Progenitor cell of endocrine pancreas (in vitro differentiated cells): ENCODE results near the gene WARS2. TPM values are rescaled to one million over a fixed set of nuclear protein-coding genes. Genes with fewer than 3 reads are reported as not detected.

Experiments used
- DNase-seq: peaks from one replicate; pipeline ENCODE4 v3.0.0; 2021; ENCODE audit warnings: low spot score; ENCODE audit not compliant: unreplicated experiment
- H3K27ac Mint-ChIP-seq: 2 replicates; pipeline ENCODE4 v1.8.0; 2021; ENCODE audit warnings: mild to moderate bottlenecking, moderate library complexity, mixed read lengths
- H3K27me3 Mint-ChIP-seq: 2 replicates; pipeline ENCODE4 v1.8.0; 2021; ENCODE audit warnings: mixed read lengths
- H3K36me3 Mint-ChIP-seq: 2 replicates; pipeline ENCODE4 v1.8.0; 2022; ENCODE audit warnings: mixed read lengths; ENCODE audit not compliant: insufficient read depth
- H3K4me1 Mint-ChIP-seq: 2 replicates; pipeline ENCODE4 v1.8.0; 2021; ENCODE audit warnings: low read depth, mixed read lengths
- H3K4me3 Mint-ChIP-seq: 2 replicates; pipeline ENCODE4 v1.8.0; 2021; ENCODE audit warnings: low read depth, mild to moderate bottlenecking, moderate library complexity, mixed read lengths
- H3K9me3 Mint-ChIP-seq: 2 replicates; pipeline ENCODE4 v1.8.0; 2021; ENCODE audit warnings: low read depth, mixed read lengths
- total RNA-seq: library from RNA; stranded (reverse); gene quantifications from 2 replicates; pipeline ENCODE4 v1.2.1, GENCODE V29; 2021
- TF ChIP-seq, protein P1 (sequence below): fragments of 200-600 bp; sonication (generic); IDR thresholded peaks from one replicate; pipeline ENCODE4 v1.5.0; 2021; ENCODE audit warnings: antibody characterized with exemption, mild to moderate bottlenecking; ENCODE audit not compliant: unreplicated experiment

WARS2 gene
- total RNA-seq, 1 donor from 2014 or later = 14.8 TPM

DNA sequence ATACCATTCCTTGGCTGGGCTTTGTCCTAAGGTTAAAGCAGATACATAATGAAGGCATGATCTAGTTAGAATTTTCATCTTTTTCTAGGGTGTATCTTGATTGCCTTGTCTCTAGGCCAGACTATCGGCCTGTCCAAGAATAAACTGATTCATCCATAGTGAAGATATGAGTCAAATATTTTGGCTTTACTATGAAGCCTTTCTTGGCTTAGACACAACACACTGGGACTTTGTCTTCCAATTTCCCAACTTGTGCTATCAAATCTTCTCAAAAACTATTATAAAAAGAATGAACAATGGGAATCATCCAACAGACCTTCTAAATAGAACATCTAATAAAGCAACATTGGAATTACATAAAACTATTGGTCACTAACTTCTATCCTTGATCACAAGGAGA is 64.8 kb downstream of the WARS2 start:
- Mint-ChIP-seq H3K27ac (no peak overlapping the region), H3K36me3 (peaks cover 5% of the 10 kb centered on the region), H3K4me1 (peaks cover 4% of the 10 kb centered on the region), H3K27me3 (no peaks in the 10 kb centered on the region), H3K9me3 (peaks cover 5% of the 10 kb centered on the region), H3K4me3 (no peak overlapping the region)
- TF ChIP-seq, protein P1, sequence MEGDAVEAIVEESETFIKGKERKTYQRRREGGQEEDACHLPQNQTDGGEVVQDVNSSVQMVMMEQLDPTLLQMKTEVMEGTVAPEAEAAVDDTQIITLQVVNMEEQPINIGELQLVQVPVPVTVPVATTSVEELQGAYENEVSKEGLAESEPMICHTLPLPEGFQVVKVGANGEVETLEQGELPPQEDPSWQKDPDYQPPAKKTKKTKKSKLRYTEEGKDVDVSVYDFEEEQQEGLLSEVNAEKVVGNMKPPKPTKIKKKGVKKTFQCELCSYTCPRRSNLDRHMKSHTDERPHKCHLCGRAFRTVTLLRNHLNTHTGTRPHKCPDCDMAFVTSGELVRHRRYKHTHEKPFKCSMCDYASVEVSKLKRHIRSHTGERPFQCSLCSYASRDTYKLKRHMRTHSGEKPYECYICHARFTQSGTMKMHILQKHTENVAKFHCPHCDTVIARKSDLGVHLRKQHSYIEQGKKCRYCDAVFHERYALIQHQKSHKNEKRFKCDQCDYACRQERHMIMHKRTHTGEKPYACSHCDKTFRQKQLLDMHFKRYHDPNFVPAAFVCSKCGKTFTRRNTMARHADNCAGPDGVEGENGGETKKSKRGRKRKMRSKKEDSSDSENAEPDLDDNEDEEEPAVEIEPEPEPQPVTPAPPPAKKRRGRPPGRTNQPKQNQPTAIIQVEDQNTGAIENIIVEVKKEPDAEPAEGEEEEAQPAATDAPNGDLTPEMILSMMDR = no peak
- DNase-seq = no peak

DNA sequence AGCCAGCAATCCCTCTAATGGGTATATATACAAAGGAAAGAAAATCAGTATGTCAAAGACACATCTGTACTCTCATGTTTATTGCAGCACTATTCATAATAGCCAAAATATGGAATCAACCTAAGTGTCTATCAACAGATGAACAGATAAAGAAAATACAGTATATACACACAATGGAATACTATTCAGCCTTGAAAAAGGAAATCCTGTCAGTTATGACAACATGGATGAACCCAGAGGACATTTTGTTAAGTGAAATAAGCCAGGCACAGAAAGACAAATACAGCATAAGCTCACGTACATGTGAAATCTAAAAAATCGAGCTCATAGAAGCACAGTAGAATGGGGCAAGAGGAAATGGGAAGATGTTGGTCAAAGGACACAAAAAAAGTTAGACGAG is 69.1 kb downstream of the WARS2 start:
- no peaks in the 10 kb centered on the region for H3K27me3 Mint-ChIP-seq
- H3K4me1 Mint-ChIP-seq = no peaks in the 10 kb centered on the region
- H3K9me3 Mint-ChIP-seq = peaks cover 5% of the 10 kb centered on the region
- no peak overlapping the region for H3K27ac Mint-ChIP-seq
- TF ChIP-seq, protein P1 = no peak
- DNase-seq = no peak
- H3K4me3 Mint-ChIP-seq = no peak overlapping the region
- H3K36me3 Mint-ChIP-seq = peaks cover 5% of the 10 kb centered on the region

DNA sequence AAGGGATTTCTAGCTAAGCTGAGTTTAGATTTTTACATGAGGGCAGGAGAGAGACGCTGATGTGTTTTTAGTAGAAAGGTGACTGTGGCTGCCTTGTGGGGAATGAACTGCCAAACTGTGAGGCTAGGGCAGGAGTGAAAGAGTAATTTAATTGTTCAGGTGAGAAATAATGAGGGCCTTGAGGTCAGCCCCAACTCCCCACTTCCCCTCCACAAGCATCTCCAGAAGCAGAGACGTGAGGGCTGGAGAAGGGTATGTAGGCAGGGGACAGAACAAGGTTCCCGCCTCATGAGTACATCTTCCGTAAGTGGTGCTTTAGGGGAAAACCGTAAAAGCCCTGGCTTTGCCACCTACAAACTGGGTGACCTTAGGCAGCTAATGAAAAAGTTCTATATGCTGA is 70.8 kb downstream of the WARS2 start:
- TF ChIP-seq, protein P1 = no peak
- Mint-ChIP-seq H3K27ac (no peak overlapping the region), H3K9me3 (peaks cover 5% of the 10 kb centered on the region), H3K4me3 (no peak overlapping the region), H3K4me1 (no peaks in the 10 kb centered on the region), H3K27me3 (no peaks in the 10 kb centered on the region), H3K36me3 (peaks cover 5% of the 10 kb centered on the region)
- no peak for DNase-seq

DNA sequence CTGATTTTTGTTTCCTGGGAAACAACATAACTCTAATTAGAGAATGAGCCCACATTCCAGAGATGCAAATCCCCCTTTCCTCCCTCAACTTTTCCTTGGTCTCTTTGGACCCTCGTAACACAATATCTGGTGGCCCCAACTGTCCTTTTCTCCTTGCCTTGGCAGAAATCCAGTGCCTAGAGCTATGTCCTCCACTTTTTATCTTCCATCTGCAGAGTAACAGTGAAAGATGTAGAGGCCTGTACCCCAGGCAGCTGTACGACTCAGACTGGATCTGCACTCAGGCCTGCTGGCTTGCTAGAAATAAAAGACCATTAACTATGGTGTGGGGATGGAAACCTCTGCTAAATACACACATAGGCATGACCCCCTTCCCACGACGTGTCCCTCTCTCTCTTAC is 72.0 kb downstream of the WARS2 start:
- no peaks in the 10 kb centered on the region for H3K4me1 Mint-ChIP-seq
- H3K36me3 Mint-ChIP-seq = peaks cover 5% of the 10 kb centered on the region
- TF ChIP-seq, protein P1 = no peak
- no peak overlapping the region for H3K4me3 Mint-ChIP-seq
- H3K27ac Mint-ChIP-seq = no peak overlapping the region
- no peaks in the 10 kb centered on the region for H3K27me3 Mint-ChIP-seq
- peaks cover 5% of the 10 kb centered on the region for H3K9me3 Mint-ChIP-seq
- DNase-seq = no peak

DNA sequence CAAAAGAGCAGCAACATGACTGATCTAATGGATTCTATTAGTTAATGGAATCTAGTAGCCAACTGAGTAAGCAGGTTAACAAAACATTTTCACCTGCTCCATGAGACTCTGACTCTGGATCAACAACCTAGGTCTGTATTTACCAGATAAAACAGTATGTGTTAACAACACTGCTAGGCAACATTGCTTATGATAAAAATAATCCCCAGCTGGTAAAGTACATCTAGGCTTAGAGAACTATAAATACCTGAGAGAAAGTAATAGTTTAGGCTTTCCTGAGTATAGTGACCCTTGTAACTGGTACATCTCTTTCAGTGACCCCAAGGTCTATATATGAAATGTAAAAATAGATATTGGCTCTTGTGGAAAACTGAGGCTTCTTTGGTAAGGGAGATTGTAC is 78.8 kb downstream of the WARS2 start:
- Mint-ChIP-seq H3K27ac (no peak overlapping the region), H3K4me1 (no peaks in the 10 kb centered on the region), H3K4me3 (no peak overlapping the region), H3K36me3 (peaks cover 4% of the 10 kb centered on the region), H3K9me3 (no peaks in the 10 kb centered on the region), H3K27me3 (no peaks in the 10 kb centered on the region)
- TF ChIP-seq, protein P1 = no peak
- no peak for DNase-seq

DNA sequence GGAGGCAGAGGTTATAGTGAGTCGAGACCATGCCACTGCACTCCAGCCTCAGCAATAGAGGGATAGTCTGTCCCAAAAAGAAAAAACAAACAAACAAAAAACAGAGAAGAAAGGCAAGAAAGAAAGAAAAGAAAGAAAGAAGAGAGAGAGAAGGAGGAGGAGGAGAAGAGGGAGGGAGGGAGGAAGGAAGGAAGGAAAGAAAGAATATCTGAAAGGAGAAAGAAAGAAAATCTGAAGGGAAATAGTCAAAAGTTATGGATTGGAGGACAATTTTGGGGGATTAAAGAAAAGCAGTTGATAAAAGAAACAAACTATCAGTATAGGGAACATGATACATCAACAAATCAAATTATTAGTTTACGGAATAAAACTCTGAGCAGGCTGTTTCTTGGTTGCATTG is 84.9 kb downstream of the WARS2 start:
- peak overlapping the region; percentile 1 for H3K27ac Mint-ChIP-seq
- TF ChIP-seq, protein P1 = no peak
- H3K9me3 Mint-ChIP-seq = no peaks in the 10 kb centered on the region
- H3K4me3 Mint-ChIP-seq = no peak overlapping the region
- DNase-seq = no peak
- H3K36me3 Mint-ChIP-seq = no peaks in the 10 kb centered on the region
- H3K4me1 Mint-ChIP-seq = no peaks in the 10 kb centered on the region
- no peaks in the 10 kb centered on the region for H3K27me3 Mint-ChIP-seq
